Effector CD8-positive, alpha-beta T cell (primary cell): Measurements from ENCODE around the gene PASD1.
"Not testable (repeated sequence)": the region's sequence is repeated elsewhere in the genome, so short reads cannot be mapped to it uniquely, and the experiment has no call there.

Source experiments
- DNase-seq: peaks from one replicate; lab custom pipeline; 2025; lab: John Stamatoyannopoulos, UW
- total RNA-seq, 4 experiments: gene quantifications; one replicate each; lab custom pipeline; 2026; lab: John Stamatoyannopoulos, UW

Gene PASD1
- total RNA-seq: 0 reads per million in 4 experiments

- no peak for DNase-seq
These were observed at the start of gene PASD1 for GRCh38 chrX:151563449-151563848. Gene PASD1, plus strand, starts transcription at chrX:151563675. Its CDS starts 37,879 bp downstream, at chrX:151601554.

GRCh38 chrX:151515237-151515636 lies 48.2 kb upstream of the PASD1 start:
- DNase-seq: no peak

- no peak for DNase-seq
These were observed 46.8 kb upstream of the PASD1 start for GRCh38 chrX:151516538-151517187.

- no peak for DNase-seq
These were observed 46.1 kb upstream of the PASD1 start for GRCh38 chrX:151517421-151517820.

- no peak for DNase-seq
These were observed 40.1 kb upstream of the PASD1 start for GRCh38 chrX:151523351-151523750.

- DNase-seq: no peak
These were observed 26.9 kb upstream of the PASD1 start for GRCh38 chrX:151536571-151536970.

- DNase-seq: no peak
These were observed 25.9 kb upstream of the PASD1 start for GRCh38 chrX:151537572-151537971.

- no peak for DNase-seq
These were observed 25.0 kb upstream of the PASD1 start for GRCh38 chrX:151538190-151539122.

GRCh38 chrX:151543706-151544105 lies 19.8 kb upstream of the PASD1 start:
- DNase-seq: no peak

GRCh38 chrX:151546226-151546625 lies 17.2 kb upstream of the PASD1 start:
- DNase-seq: not testable (repeated sequence)

- not testable (repeated sequence) for DNase-seq
These were observed 12.3 kb upstream of the PASD1 start for GRCh38 chrX:151551176-151551575.

- no peak for DNase-seq
These were observed 10.7 kb upstream of the PASD1 start for GRCh38 chrX:151552743-151553142.

GRCh38 chrX:151555301-151555700 lies 8.2 kb upstream of the PASD1 start:
- not testable (repeated sequence) for DNase-seq

GRCh38 chrX:151562485-151562884 lies 990 bp upstream of the PASD1 start:
- DNase-seq: not testable (repeated sequence)

- not testable (repeated sequence) for DNase-seq
These were observed 472 bp upstream of the PASD1 start for GRCh38 chrX:151563003-151563402.

GRCh38 chrX:151564035-151564434 lies 560 bp downstream of the PASD1 start:
- DNase-seq: no peak

- not testable (repeated sequence) for DNase-seq
These were observed 3.4 kb downstream of the PASD1 start for GRCh38 chrX:151566872-151567271.

- no peak for DNase-seq
These were observed 7.1 kb downstream of the PASD1 start for GRCh38 chrX:151570561-151570960.

- not testable (repeated sequence) for DNase-seq
These were observed 29.9 kb downstream of the PASD1 start for GRCh38 chrX:151593384-151593783.

GRCh38 chrX:151596282-151596681 lies 32.8 kb downstream of the PASD1 start:
- DNase-seq: no peak

- no peak for DNase-seq
These were observed 41.5 kb downstream of the PASD1 start for GRCh38 chrX:151604931-151605330.

- no peak for DNase-seq
These were observed 45.7 kb downstream of the PASD1 start for GRCh38 chrX:151609222-151609621.

- no peak for DNase-seq
These were observed 57.9 kb downstream of the PASD1 start for GRCh38 chrX:151621422-151621821.
